AG20443 (cell line): ENCODE data around the gene GYS1.
"Not testable (repeated sequence)": the region's sequence is repeated elsewhere in the genome, so short reads cannot be mapped to it uniquely, and the experiment has no call there.

Source experiments
- DNase-seq: peaks from one replicate; pipeline ENCODE4 v3.0.0; 2012; ENCODE audit warnings: low spot score, mixed read lengths

GYS1 gene

GRCh38 chr19:48993175-48994034, at the start of gene GYS1, which contains the start of gene RUVBL2:
GYS1 (minus strand) TSS chr19:48993309; CDS start chr19:48993112, 197 bp downstream.
RUVBL2 (plus strand) TSS chr19:48993887; CDS start chr19:48993912, 25 bp downstream.
- DNase-seq = peak; percentile 99

DNA sequence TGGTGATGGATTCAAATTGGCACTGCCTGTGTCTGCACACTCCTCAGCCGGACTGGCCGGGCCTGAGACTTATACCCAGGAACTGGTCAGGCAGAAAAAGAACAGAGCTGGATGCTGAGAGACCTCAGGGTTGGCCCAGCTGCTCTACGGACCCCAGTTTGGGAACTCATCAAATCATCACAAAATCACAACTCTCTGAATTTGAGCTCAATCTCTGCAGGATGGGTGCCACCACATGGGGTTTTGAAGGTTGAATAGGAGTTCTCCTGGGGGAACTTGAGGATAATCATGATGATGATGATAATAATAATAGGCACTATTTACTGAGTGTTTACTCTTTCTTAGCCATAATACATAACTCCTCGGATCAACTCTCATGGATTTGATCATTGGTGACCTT, 49.6 kb upstream of the GYS1 start:
- DNase-seq = not testable (repeated sequence)

GRCh38 chr19:49042177-49042576, 49.1 kb upstream of the GYS1 start:
- peak; percentile 20 for DNase-seq

DNA sequence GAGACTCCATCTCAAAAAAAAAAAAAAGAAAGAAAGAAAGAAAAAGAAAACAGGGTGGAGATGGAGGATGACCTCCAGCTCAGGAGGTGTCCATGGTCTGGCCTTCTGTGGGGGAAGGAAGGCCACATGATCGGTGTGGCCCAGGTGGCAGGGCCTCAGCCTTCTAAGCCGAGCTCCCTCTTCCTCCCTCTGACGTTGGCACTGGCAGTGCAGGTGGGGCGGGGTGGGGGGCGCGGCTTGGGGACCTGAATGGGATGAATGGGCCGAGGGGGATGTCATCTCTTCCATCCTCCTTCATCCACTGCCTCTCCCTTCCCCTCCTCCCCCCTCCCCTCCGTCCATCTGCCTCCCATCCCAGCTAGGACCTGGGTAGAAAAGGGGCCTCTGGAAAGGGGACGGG, 46.6 kb upstream of the GYS1 start:
- DNase-seq = not testable (repeated sequence)

- peak; percentile 65 for DNase-seq
Observed at GRCh38 chr19:49038557-49039276, 45.6 kb upstream of the GYS1 start.

- DNase-seq = not testable (repeated sequence)
Observed at GRCh38 chr19:49038111-49038510, 45.0 kb upstream of the GYS1 start.

- not testable (repeated sequence) for DNase-seq
Observed at GRCh38 chr19:49036815-49037214, 43.7 kb upstream of the GYS1 start, which contains the start of gene CGB1. CGB1 (minus strand) TSS chr19:49036895; CDS start chr19:49036711, 184 bp downstream.

GRCh38 chr19:49031642-49032301, 38.7 kb upstream of the GYS1 start, which contains the start of gene CGB2:
CGB2 (plus strand) TSS chr19:49031890; CDS start chr19:49032096, 206 bp downstream.
- DNase-seq = not testable (repeated sequence)

DNA sequence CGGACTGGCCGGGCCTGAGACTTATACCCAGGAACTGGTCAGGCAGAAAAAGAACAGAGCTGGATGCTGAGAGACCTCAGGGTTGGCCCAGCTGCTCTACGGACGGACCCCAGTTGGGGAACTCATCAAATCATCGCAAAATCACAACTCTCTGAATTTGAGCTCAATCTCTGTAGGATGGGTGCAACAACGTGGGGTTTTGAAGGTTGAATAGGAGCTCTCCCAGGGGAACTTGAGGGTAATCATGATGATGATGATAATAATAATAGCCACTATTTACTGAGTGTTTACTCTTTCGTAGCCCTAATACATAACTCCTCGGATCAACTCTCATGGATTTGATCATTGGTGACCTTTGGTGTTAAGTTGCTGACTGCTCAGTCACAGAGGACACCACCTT, 37.2 kb upstream of the GYS1 start:
- DNase-seq = not testable (repeated sequence)

DNA sequence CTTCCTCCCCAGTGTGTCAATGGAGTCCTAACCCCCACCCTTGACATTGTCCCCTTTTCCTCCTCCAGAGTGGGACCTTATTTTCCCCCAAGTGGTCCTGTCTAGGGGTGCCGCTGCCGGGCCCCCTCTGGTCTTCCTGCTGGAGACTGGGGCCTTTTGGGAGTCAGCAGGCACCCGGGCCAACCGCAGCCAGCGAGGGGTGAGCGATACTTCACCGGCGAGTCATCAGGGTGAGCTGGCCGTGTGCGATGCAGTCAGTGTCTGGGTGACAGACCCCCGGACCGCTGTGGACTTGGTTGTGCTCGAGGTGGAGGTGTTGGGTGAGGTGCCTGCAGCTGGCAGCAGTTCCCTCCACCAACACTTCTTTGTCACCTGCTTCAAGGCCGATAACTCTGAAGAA, 36.6 kb upstream of the GYS1 start:
- not testable (repeated sequence) for DNase-seq

DNA sequence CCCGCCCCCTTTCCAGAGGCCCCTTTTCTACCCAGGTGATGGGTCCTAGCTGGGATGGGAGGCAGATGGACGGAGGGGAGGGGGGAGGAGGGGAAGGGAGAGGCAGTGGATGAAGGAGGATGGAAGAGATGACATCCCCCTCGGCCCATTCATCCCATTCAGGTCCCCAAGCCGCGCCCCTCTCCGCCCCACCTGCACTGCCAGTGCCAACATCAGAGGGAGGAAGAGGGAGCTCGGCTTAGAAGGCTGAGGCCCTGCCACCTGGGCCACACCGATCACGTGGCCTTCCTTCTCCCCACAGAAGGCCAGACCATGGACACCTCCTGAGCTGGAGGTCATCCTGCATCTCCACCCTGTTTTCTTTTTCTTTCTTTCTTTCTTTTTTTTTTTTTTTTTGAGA, 35.6 kb upstream of the GYS1 start:
- not testable (repeated sequence) for DNase-seq

DNA sequence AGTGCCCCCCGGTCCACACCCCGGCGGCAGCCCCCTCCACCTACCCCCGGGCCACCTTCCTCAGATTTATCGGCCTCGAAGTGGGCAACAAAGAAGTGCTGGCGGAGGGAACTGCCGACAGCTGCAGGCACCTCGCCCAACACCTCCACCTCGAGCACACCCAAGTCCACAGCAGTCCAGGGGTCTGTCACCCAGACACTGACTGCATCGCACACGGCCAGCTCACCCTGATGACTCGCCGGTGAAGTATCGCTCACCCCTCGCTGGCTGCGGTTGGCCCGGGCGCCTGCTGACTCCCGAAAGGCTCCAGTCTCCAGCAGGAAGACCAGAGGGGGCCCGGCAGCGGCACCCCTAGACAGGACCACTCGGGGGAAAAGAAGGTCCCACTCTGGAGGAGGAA, 32.5 kb upstream of the GYS1 start:
- DNase-seq = not testable (repeated sequence)

- DNase-seq = not testable (repeated sequence)
Observed at GRCh38 chr19:49025088-49025487, 32.0 kb upstream of the GYS1 start.

DNA sequence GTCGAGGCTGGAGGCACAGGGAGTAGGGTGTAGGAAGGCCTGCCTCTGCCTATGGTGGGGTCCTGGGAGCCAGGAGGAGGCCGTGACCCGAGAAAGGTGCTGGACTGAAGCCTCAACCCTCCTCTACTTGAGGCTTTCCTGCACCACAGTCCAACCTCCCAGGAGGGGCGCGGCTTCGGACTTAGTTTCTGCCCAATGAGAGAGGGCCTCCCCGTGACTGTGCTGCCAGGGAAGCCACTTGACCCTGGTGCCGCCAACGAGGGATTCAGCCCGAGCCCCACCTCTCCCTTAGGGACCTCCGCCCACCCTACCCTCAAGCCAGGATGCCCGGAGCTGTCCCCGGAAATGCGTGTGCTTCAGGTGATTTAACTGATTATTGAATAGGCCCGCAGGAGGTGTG, 31.1 kb upstream of the GYS1 start, which contains the start of gene CGB3:
CGB3 (minus strand) TSS at position 101 of the 400 bp plus-strand sequence. CDS start 362 bp downstream, outside the sequence.
- not testable (repeated sequence) for DNase-seq

DNA sequence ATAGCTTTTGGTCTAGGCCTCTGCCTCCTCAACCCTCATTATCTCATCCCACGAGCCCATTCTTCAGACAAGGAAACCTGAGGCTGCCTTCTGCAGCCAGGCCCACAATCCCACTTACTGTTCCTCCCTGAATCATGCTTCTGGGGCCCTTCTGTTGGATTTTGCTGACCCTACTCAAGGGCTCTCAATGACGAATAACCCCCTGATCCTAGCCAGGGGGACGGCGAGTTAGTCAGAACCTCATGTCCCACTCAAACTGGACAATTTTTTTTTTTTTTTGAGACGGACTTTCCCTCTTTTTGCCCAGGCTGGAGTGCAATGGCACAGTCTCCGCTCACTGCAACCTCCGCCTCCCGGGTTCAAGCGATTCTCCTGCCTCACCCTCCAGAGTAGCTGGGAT, 29.0 kb upstream of the GYS1 start:
- no peak for DNase-seq

- no peak for DNase-seq
Observed at GRCh38 chr19:49020931-49021895, 28.1 kb upstream of the GYS1 start.

GRCh38 chr19:49020342-49020741, 27.2 kb upstream of the GYS1 start:
- no peak for DNase-seq

GRCh38 chr19:49019242-49019932, 26.3 kb upstream of the GYS1 start:
- peak; percentile 72 for DNase-seq

GRCh38 chr19:49018388-49019241, 25.5 kb upstream of the GYS1 start:
- not testable (repeated sequence) for DNase-seq
